ENCODE results near the gene PHF21B.

The PHF21B gene

GRCh38 chr22:44996648-44997047 is 13.2 kb downstream of the PHF21B start:
- Mint-ChIP-seq H3K9me3 (no peaks in the 10 kb centered on the region), H3K4me3 (no peak overlapping the region), H3K36me3 (ENCODE audit: low read depth) (peaks cover 25% of the 10 kb centered on the region), H3K27ac (peak overlapping the region in 1 of 3 experiments; percentile 44), H3K4me1 (no peaks in the 10 kb centered on the region), H3K27me3 (ENCODE audit: low read depth) (no peaks in the 10 kb centered on the region)
- TF ChIP-seq CTCF (IDR thresholded peaks at IDR 0.05; ENCODE audit: unreplicated experiment in 3 of 3) = no peak

- Mint-ChIP-seq H3K9me3 (no peaks in the 10 kb centered on the region), H3K4me1 (no peaks in the 10 kb centered on the region), H3K4me3 (no peak overlapping the region), H3K36me3 (ENCODE audit: low read depth) (peaks cover 20% of the 10 kb centered on the region), H3K27me3 (ENCODE audit: low read depth) (no peaks in the 10 kb centered on the region), H3K27ac (no peak overlapping the region)
- TF ChIP-seq CTCF (IDR thresholded peaks at IDR 0.05; ENCODE audit: unreplicated experiment in 3 of 3) = no peak
These were observed 13.7 kb downstream of the PHF21B start for GRCh38 chr22:44996120-44996519.

- Mint-ChIP-seq H3K27ac (peak overlapping the region in 2 of 3 experiments; percentile 52 to 61), H3K4me3 (no peak overlapping the region), H3K36me3 (ENCODE audit: low read depth) (peaks cover 16% of the 10 kb centered on the region), H3K4me1 (no peaks in the 10 kb centered on the region), H3K9me3 (no peaks in the 10 kb centered on the region), H3K27me3 (ENCODE audit: low read depth) (no peaks in the 10 kb centered on the region)
- no peak for TF ChIP-seq CTCF (IDR thresholded peaks at IDR 0.05; ENCODE audit: unreplicated experiment in 3 of 3)
These were observed 14.1 kb downstream of the PHF21B start for GRCh38 chr22:44995715-44996114.

GRCh38 chr22:44995105-44995514 is 14.7 kb downstream of the PHF21B start:
- Mint-ChIP-seq H3K4me1 (no peaks in the 10 kb centered on the region), H3K36me3 (ENCODE audit: low read depth) (peaks cover 16% of the 10 kb centered on the region), H3K4me3 (peak overlapping the region in 1 of 3 experiments; percentile 30), H3K27me3 (ENCODE audit: low read depth) (no peaks in the 10 kb centered on the region), H3K9me3 (no peaks in the 10 kb centered on the region), H3K27ac (peak overlapping the region in 2 of 3 experiments; percentile 52 to 61)
- TF ChIP-seq CTCF (IDR thresholded peaks at IDR 0.05; ENCODE audit: unreplicated experiment in 3 of 3) = no peak

- peak overlapping the region in 2 of 3 experiments; percentile 52 to 61 for H3K27ac Mint-ChIP-seq
- peaks cover 13% of the 10 kb centered on the region for H3K36me3 Mint-ChIP-seq (ENCODE audit: low read depth)
- H3K4me3 Mint-ChIP-seq = peak overlapping the region in 1 of 3 experiments; percentile 30
These were observed 15.3 kb downstream of the PHF21B start for GRCh38 chr22:44994399-44995104.

More at GRCh38 chr22:44994399-44995104, 15.3 kb downstream of the PHF21B start:
- Mint-ChIP-seq H3K4me1 (no peaks in the 10 kb centered on the region), H3K9me3 (no peaks in the 10 kb centered on the region), H3K27me3 (ENCODE audit: low read depth) (no peaks in the 10 kb centered on the region)
- no peak for TF ChIP-seq CTCF (IDR thresholded peaks at IDR 0.05; ENCODE audit: unreplicated experiment in 3 of 3)
